Measurements from ENCODE around the gene JAKMIP2.
A peak's percentile ranks its signal among the peaks of the same experiment; 100 is the strongest.

DNA sequence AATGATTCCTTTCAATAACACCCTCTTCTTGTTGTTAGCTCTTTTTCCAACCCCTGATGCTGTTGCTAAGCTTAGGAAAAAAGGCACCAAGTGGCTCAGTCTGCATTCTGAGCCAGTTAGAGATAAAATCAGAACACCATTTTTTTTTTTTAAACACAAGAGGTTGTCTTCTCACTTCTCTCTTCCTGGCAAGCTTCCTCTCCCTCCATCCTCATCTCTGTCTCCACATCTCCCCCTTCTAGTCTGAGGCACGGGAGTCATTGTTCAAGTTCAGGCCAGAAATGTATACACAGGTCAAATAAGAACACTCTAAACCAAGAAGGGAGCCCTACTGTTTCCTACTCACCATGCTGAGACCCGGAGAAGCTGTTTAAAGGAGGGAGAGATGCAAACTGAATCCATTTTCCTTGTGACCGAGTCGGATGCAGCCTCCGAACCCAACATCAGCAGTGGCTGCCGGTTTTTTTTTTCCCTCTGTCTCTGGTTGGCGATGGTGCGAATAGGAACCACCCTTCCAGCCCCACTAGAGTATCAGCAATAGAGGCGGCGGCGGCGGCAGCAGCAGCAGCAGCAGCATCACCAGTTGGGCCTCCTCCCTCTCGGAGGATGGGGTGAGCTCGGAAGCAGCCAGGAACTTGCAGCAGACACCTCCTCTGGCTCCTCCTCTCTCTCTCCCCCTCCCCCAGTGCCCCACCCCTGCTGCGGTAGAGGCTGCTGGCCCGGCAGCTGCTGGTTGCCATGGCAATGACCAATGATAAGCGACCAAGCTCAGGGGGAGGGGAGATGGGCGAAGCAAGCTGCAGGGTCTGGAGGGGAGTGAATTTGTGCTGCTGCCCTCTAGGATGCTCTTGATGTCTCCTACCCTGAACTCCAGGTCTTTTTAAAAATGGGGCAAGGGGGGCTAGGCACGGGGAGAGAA, at the start of gene JAKMIP2:
- TF ChIP-seq POLR2A (IDR thresholded peaks at IDR 0.05; ENCODE audit: low read length) (peak; percentile 41), GATA1 (IDR thresholded peaks at IDR 0.05; ENCODE audit: low read depth, low read length) (no peak)
